ENCODE measurements around the gene SLC35E1.

GRCh38 chr19:16518061-16518460 is 54.2 kb downstream of the SLC35E1 start:
- TF ChIP-seq CTCF (IDR thresholded peaks at IDR 0.05) = no peak
- TF ChIP-seq POLR2A (IDR thresholded peaks at IDR 0.05) = no peak
